ENCODE results near the gene INPP4A.

The INPP4A gene

GRCh38 chr2:98496750-98497493 is 52.3 kb downstream of the INPP4A start:
- DNase-seq = no peak

- no peak for DNase-seq
Observed at GRCh38 chr2:98498703-98499440, 54.2 kb downstream of the INPP4A start.

- DNase-seq = no peak
Observed at GRCh38 chr2:98500561-98500960, 55.9 kb downstream of the INPP4A start.

GRCh38 chr2:98501223-98501622 is 56.6 kb downstream of the INPP4A start:
- no peak for DNase-seq

GRCh38 chr2:98501876-98502275 is 57.2 kb downstream of the INPP4A start:
- no peak for DNase-seq

- DNase-seq = no peak
Observed at GRCh38 chr2:98502556-98503335, 58.1 kb downstream of the INPP4A start.

- no peak for DNase-seq
Observed at GRCh38 chr2:98503481-98504105, 58.9 kb downstream of the INPP4A start.

GRCh38 chr2:98504381-98505109 is 59.9 kb downstream of the INPP4A start:
- DNase-seq = no peak

GRCh38 chr2:98505311-98505808 is 60.7 kb downstream of the INPP4A start:
- no peak for DNase-seq

GRCh38 chr2:98505971-98506664 is 61.5 kb downstream of the INPP4A start:
- no peak for DNase-seq

- DNase-seq = no peak
Observed at GRCh38 chr2:98506881-98507280, 62.2 kb downstream of the INPP4A start.

GRCh38 chr2:98507461-98507860 is 62.8 kb downstream of the INPP4A start:
- no peak for DNase-seq

GRCh38 chr2:98507891-98508708 is 63.4 kb downstream of the INPP4A start:
- DNase-seq = no peak

GRCh38 chr2:98508709-98509066 is 64.0 kb downstream of the INPP4A start:
- peak; percentile 83 for DNase-seq

- DNase-seq = no peak
Observed at GRCh38 chr2:98509542-98510321, 65.1 kb downstream of the INPP4A start.

GRCh38 chr2:98510322-98510662 is 65.6 kb downstream of the INPP4A start:
- DNase-seq = no peak

- no peak for DNase-seq
Observed at GRCh38 chr2:98511981-98512380, 67.3 kb downstream of the INPP4A start.

GRCh38 chr2:98512699-98513098 is 68.0 kb downstream of the INPP4A start:
- no peak for DNase-seq

GRCh38 chr2:98514096-98514639 is 69.5 kb downstream of the INPP4A start:
- no peak for DNase-seq

GRCh38 chr2:98514879-98515249 is 70.2 kb downstream of the INPP4A start:
- no peak for DNase-seq
